Cerebellar cortex (tissue), 1 donor: ENCODE measurements around the gene KIAA0408.
"Not testable (repeated sequence)": the region's sequence is repeated elsewhere in the genome, so short reads cannot be mapped to it uniquely, and the experiment has no call there.

Experiments used
- DNase-seq: peaks from one replicate; pipeline ENCODE4 v3.0.0-alpha.2; 2015; ENCODE audit warnings: low spot score

Gene KIAA0408

GRCh38 chr6:127412016-127412415 lies 47.2 kb downstream of the KIAA0408 start:
- not testable (repeated sequence) for DNase-seq
